Endometrial microvascular endothelial cells (primary cell): ENCODE data around the gene CCDC116. TPM values are rescaled to one million over a fixed set of nuclear protein-coding genes. Genes with fewer than 3 reads are reported as not detected.
"Not testable (repeated sequence)": the region's sequence is repeated elsewhere in the genome, so short reads cannot be mapped to it uniquely, and the experiment has no call there.

ENCODE experiments used
- in situ Hi-C: cut with HindIII; loops from 2 replicates; pipeline ENCODE4 v1.10.0; 2017; ENCODE audit warnings: low sequenced_read_pairs, low pct_unique_long_range_greater_than_20kb; ENCODE audit errors: inconsistent ontology term
- total RNA-seq: library from RNA; depleted of rRNA; stranded (reverse); fragments of >200 nt; gene quantifications from one replicate; pipeline ENCODE4 v1.2.3, GENCODE V29; 2015; ENCODE audit errors: inconsistent ontology term

The CCDC116 gene
- total RNA-seq, 1 donor from 2014 or later, result not detected

GRCh38 chr22:21669026-21669425 lies 36.5 kb downstream of the CCDC116 start:
- in situ Hi-C loops, result no loop called here

DNA sequence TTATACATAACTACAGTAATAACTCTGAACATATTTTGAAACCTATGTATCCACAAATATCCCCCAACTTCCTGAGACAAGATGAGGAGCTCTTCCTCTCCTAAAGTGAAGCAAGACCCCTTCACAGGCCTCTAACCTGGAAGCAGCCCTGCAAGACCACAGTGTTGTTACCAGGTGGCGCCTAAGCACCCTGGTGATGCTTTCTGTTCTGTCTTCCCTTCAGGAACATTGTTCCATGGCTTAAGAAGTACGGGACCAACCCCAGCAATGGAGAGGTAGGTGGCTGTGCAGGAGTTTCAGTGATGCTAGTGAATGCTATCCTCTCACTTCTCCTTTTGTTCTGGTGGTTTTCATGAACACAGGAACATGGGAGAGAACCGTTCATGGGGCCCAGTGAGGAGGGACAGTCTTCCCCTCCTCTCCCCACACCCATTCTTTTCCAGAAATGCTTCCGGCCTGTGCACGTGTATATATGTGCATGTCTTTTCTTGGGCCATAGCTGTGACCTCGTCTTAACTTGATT lies 39.6 kb downstream of the CCDC116 start:
- in situ Hi-C loops, result no loop called here

DNA sequence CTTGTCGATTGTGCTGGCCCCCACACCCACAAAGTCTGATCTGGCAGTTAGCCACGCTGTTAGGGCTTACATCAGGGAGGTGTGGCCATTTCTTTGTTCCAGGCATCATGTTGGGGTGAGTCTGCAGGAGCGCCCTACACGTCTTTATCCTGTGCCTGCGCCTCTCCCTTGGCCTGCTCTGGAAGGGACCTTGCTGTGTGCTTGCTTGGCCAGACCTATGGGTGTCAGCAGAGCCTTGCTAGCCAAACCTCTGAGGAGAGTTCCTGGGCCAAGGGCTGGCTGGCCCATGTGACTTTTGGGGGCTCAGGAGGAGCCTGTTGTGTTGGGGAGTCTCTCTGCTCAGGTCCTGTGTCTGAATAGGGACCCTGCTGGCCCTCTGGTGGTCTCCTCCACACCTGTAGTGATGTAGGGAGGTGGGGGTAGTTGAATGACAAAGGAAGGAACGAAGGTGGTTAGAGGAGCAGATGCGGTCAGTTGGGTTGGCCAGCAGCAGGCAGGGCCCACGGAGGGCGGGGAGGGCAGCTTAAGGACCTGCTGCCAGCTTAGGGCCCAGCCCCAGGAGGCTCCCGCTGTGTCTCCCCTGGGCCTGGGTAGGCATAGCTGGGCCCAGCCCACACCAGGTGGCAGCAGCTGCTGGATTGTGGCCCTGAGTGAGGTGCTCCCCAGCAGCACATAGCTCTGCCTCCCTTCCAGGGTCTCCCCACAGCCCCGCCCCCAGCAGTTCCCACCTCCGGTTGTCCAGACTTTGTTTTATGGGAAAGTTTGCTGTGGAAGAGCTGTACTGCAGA lies 41.2 kb downstream of the CCDC116 start:
- in situ Hi-C loops, result no loop called here

GRCh38 chr22:21674638-21675245 lies 42.2 kb downstream of the CCDC116 start:
- in situ Hi-C loops, result no loop called here

DNA sequence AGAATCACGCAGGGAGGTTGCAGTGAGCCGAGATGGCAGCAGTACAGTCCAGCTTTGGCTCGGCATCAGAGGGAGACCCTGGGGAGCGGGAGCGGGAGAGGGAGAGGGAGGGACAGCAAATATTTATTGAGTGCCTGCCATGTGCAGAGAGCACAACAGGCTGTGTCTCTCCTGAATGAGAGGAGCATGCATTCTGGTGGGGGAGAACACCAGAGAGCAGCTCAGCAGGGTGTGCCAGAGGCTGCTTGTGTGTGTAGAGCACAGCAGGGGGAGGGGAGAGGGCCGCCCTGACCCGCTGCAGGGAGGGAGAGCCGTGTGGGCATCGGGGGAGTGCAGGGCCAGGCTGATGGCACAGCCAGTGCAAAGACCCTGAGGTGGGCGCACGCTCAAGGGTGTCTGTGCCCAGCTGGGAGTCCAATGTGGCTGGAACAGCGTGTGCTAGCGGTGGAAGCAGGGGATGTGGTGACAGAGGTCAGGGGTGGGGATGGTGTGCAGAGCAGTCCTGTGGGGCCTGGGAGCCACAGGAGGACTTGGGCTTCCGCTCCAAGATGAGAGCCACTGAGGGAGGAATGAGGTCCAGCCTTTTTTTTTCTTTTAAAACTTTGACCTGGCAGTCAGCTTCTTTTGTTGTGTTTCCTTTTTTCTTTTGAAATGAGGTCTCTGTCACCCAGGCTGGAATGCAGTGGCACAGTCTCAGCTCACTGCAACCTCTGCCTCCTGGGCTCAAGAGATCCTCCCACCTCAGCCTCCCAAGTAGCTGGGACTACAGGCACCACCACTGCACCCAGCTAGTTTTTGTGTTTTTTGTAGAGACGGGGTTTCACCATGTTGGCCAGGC lies 45.3 kb downstream of the CCDC116 start:
- in situ Hi-C loops, result no loop called here

GRCh38 chr22:21678842-21679241 lies 46.3 kb downstream of the CCDC116 start:
- in situ Hi-C loops, result not testable (repeated sequence)

DNA sequence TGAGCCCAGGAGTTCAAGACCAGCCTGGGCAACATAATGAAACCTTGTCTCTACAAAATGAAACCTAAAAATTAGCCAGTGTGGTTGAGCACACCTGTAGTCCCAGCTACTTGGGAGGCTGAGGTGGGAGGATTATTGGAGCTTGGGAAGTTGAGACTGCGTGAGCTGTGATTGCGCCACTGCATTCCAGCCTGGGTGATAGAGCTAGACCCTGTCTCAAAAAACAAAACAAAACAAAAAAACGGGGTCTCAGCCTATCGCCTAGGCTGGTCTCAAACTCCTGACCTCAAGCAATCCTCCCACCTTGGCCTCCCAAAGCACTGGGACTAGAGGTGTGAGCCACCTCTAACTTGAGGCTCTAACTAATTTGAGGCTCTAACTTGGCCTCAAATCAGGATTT lies 46.8 kb downstream of the CCDC116 start:
- in situ Hi-C loops, result no loop called here

- in situ Hi-C loops, result no loop called here
These were observed 48.4 kb downstream of the CCDC116 start for GRCh38 chr22:21680830-21681565.

- in situ Hi-C loops, result no loop called here
These were observed 49.2 kb downstream of the CCDC116 start for GRCh38 chr22:21681566-21682370.

DNA sequence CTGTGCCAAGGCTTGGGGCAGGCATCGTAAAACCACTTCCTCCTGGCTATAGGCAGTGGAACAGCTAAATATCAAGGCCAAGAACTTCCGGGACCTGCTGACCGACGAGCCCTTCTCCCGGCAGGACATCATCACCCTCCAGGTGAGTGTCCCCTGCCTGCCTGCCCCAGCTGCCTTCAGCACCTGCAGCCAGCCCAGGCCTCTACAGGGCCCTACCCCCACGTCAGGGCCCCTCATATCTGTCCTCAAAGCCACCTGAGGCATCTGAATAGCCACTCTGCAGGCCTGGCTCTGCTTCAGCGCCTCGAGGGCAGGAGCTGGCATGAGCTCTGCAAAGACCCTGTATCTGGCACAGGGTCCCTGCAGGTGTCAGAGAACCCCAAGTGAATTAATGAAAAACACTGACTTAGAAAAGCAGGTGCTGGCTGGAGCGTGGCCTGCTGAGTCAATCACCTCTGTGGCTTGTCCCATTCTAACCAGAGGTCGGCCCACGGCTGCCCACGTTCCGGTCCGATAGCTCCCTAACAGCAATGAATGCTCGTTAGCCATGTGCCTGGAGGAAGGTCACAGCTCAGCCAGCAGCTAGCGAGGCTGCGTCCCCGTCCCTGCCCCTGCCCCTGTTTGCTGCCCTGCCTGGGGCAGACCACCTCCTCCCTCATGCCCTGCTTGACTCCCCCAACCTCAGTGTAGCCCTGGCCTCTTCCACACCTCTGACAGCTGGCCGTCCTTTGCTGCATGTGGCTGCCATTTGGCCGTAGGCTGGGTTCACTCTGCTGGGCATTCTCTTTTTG lies 50.0 kb downstream of the CCDC116 start:
- in situ Hi-C loops, result no loop called here

- in situ Hi-C loops, result no loop called here
These were observed 50.8 kb downstream of the CCDC116 start for GRCh38 chr22:21683401-21683811.

DNA sequence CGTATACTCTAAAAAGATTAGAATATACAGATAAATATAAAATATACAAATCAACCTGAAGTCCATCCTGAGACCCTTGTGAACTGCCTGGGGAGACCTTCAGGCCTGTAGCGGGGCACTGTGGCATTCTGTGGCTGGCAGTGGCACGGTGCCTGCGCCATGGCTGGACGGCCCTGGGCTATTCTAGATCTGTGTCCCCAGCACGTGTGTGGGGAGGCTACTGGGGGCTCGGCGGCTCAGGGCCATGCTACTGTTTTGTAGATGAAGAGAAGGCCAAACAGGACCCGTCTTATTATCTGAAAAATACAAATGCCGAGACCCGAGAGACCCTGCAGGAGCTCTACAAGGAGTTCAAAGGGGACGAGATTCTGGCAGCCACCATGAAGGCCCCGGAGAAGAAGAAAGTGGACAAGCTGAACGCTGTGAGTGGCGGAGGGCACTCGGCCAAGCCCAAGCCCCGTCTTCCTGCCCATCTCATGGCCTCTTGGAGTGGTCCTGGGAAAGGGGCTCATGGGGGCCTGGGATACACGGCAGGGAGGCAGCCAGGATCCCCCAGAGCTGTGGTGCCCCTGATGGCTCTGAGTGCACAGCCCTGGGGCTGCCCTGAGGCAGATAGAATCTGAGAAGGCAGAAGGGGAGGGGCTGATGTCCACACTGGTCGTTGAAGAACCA lies 52.1 kb downstream of the CCDC116 start:
- in situ Hi-C loops, result no loop called here

- in situ Hi-C loops, result no loop called here
These were observed 52.6 kb downstream of the CCDC116 start for GRCh38 chr22:21685164-21685513.

DNA sequence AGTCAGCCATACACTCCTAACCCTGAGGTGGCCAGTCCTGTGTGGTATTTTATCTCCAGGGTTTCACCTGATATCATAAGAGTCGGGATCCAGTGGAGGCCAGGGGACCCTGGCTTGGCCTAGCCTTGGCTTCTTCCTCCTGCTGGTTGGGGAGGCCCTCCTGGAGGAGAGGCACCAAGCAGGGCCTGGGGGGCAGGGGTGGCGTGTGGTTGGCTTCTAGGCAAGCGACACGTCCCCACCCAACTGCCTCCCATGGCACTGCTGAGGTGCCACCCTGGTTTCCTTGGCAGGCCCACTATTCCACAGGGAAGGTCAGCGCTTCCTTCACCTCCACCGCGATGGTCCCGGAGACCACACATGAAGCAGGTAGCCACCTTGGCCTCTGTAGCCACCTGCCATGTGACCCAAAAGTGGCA lies 53.6 kb downstream of the CCDC116 start:
- in situ Hi-C loops, result no loop called here
